Left ventricle myocardium inferior (tissue), 1 donor: Measurements from ENCODE around the gene TRIP13. TPM values are rescaled to one million over a fixed set of nuclear protein-coding genes. Genes with fewer than 3 reads are reported as not detected.

Experiments used
- DNase-seq: peaks from one replicate; pipeline ENCODE4 v3.0.0-alpha.2; 2020
- H3K27ac ChIP-seq: fragments of 200-600 bp; replicated peaks from 2 replicates; pipeline ENCODE4 v1.8.0; 2021
- H3K27me3 ChIP-seq: fragments of 200-600 bp; 2 replicates; pipeline ENCODE4 v1.8.0; 2021; ENCODE audit warnings: low read depth
- H3K36me3 ChIP-seq: fragments of 200-600 bp; 2 replicates; pipeline ENCODE4 v1.8.0; 2021
- H3K4me1 ChIP-seq: fragments of 200-600 bp; 2 replicates; pipeline ENCODE4 v1.8.0; 2021
- H3K4me3 ChIP-seq: fragments of 200-600 bp; 2 replicates; pipeline ENCODE4 v1.8.0; 2021; ENCODE audit warnings: mild to moderate bottlenecking, moderate library complexity
- H3K9me3 ChIP-seq: fragments of 200-600 bp; replicated peaks from 2 replicates; pipeline ENCODE4 v1.8.0; 2021
- CTCF ChIP-seq: fragments of 200-600 bp; IDR thresholded peaks from 2 replicates; pipeline ENCODE4 v1.8.0; 2021; ENCODE audit warnings: antibody characterized with exemption, mild to moderate bottlenecking, borderline replicate concordance
- intact Hi-C: fragments of 100-400 bp; cut with micrococcal nuclease; formaldehyde crosslinking; loops from one replicate; pipeline ENCODE4 v1.11.0; 2022
- total RNA-seq: library from RNA; stranded (reverse); fragmentation: NEBNext Ultra II Directional; extraction: Animal tissue kit (Norgen Biotek cat#: 25700); gene quantifications from one replicate; pipeline ENCODE4 v1.2.1, GENCODE V29; 2021
- donor health status: DM: no; HTN: yes; CAD: no; lungs with severe emphysema.

TRIP13 gene
- total RNA-seq, 1 donor from 2014 or later: 0.44 TPM

DNA sequence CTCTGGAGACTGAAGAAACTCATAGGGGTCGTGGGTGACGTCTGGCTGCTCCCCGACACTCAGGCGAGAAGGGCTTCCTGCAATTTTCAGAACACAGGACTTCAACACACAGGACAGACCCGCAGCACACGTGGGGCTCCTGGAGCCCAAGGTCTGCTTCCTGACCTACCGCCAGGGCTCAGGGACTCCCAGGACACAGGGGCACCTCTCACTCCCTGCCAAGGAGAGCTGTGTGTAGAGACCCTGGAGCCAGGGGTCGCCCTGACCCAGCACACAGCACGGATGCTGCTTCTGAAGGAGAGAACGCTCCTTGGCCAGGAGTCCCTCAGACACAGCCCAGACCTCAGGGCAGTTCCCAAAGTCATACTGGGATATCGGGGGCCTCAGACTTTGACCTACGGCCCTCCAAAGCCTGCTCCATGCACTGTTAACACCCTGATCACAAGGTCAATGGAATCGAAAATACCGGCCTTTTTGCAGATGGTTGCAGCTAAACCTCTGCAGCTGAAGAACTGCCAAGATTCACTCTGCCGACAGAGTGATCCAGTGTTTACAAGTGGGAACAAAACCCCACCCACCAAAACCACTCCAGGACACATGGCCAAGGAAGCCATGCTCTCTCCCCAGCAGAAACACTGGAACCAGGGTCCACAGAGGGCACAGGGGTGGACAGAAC, 28.1 kb upstream of the TRIP13 start:
- Histone ChIP-seq H3K4me1 (no peaks in the 10 kb centered on the region), H3K27me3 (no peaks in the 10 kb centered on the region), H3K36me3 (peaks cover 75% of the 10 kb centered on the region), H3K27ac (no peak overlapping the region), H3K9me3 (no peaks in the 10 kb centered on the region), H3K4me3 (no peak overlapping the region)
- intact Hi-C loops: no loop called here
- no peak for TF ChIP-seq CTCF
- DNase-seq: no peak

GRCh38 chr5:865168-865521, 27.5 kb upstream of the TRIP13 start:
- no peak for DNase-seq
- no peak overlapping the region for H3K27ac ChIP-seq
- H3K9me3 ChIP-seq: no peaks in the 10 kb centered on the region
- TF ChIP-seq CTCF: no peak
- intact Hi-C loops: no loop called here
- no peak overlapping the region for H3K4me3 ChIP-seq
- H3K4me1 ChIP-seq: no peaks in the 10 kb centered on the region
- no peaks in the 10 kb centered on the region for H3K27me3 ChIP-seq
- peaks cover 80% of the 10 kb centered on the region for H3K36me3 ChIP-seq

- Histone ChIP-seq H3K27me3 (no peaks in the 10 kb centered on the region), H3K9me3 (no peaks in the 10 kb centered on the region), H3K36me3 (peaks cover 87% of the 10 kb centered on the region), H3K4me3 (no peak overlapping the region), H3K27ac (no peak overlapping the region), H3K4me1 (no peaks in the 10 kb centered on the region)
- DNase-seq: no peak
- TF ChIP-seq CTCF: no peak
- intact Hi-C loops: no loop called here
Measured at GRCh38 chr5:865771-866170, 26.9 kb upstream of the TRIP13 start.

- DNase-seq: no peak
Measured at GRCh38 chr5:867300-867870, 25.3 kb upstream of the TRIP13 start.

DNA sequence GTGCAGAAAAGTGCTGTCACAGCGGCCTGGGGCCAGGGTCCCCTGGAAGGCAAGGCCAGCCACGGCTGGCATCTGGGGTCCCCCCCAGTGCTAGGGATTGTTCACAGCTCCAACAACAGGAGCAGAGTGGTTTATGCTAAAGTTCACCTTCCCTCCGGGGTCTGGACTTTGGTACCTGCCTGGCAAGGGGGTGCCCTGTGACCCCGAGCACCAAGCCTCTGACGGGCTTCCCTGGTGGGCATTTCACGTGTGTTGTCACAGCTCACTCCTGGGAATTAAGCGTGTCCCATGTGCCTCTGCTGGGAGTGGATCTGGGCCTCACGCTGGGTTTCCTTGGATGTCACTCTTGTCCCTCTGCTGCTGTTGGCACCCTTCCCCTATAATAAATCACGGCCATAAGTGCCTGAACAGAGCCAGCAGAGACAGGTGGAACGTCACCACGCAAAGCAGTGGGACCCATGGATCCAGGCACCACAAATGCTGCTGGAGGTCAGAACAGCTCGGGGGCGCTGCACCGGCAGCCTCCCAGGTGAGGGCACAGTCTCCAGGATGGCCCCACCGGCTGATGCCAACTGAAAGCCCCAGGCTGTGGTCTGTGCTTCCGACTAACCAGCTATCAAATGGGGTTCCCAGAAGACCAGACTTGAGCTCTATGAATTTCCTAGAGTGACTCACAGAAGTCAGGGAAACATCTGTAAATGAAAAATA, 24.1 kb upstream of the TRIP13 start:
- TF ChIP-seq CTCF: no peak
- DNase-seq: no peak
- Histone ChIP-seq H3K27me3 (no peaks in the 10 kb centered on the region), H3K4me1 (no peaks in the 10 kb centered on the region), H3K9me3 (no peaks in the 10 kb centered on the region), H3K36me3 (peaks cover 97% of the 10 kb centered on the region), H3K27ac (no peak overlapping the region), H3K4me3 (no peak overlapping the region)
- intact Hi-C loops: no loop called here

More at GRCh38 chr5:867300-867870, 25.3 kb upstream of the TRIP13 start:
- H3K4me1 ChIP-seq: no peaks in the 10 kb centered on the region
- H3K9me3 ChIP-seq: no peaks in the 10 kb centered on the region
- no peak for TF ChIP-seq CTCF
- H3K27ac ChIP-seq: no peak overlapping the region
- intact Hi-C loops: no loop called here
- peaks cover 100% of the 10 kb centered on the region for H3K36me3 ChIP-seq
- no peaks in the 10 kb centered on the region for H3K27me3 ChIP-seq
- H3K4me3 ChIP-seq: no peak overlapping the region
